Activated naive CD4-positive, alpha-beta T cell treated with anti-CD3 and anti-CD28 coated beads, Interleukin-2, amount 50 U/mL, for 72 hours (primary cell): ENCODE measurements around the gene PCP4L1. TPM values are rescaled to one million over a fixed set of nuclear protein-coding genes. Genes with fewer than 3 reads are reported as not detected.
"Not testable (repeated sequence)": the region's sequence is repeated elsewhere in the genome, so short reads cannot be mapped to it uniquely, and the experiment has no call there.

Source experiments
- ATAC-seq, 2 donors: fragments of 150-1000 bp; cut with Tn5 transposase; 2 replicates each; pipeline ENCODE4 v1.10.0; 2021; ENCODE audit warnings: mild to moderate bottlenecking in 2 of 2, moderate library complexity in 2 of 2
- DNase-seq, 2 donors: peaks; one replicate each; pipeline ENCODE4 v3.0.0; 2021 to 2022; ENCODE audit warnings: low spot score in 2 of 2
- H3K27ac Mint-ChIP-seq, 2 donors: one replicate each; pipeline ENCODE4 v1.8.0; 2022; ENCODE audit warnings: mild to moderate bottlenecking in 2 of 2, mixed read lengths in 2 of 2
- H3K36me3 Mint-ChIP-seq, 2 donors: one replicate each; pipeline ENCODE4 v1.8.0; 2022; ENCODE audit warnings: mixed read lengths in 2 of 2
- H3K9me3 Mint-ChIP-seq, 2 donors: one replicate each; pipeline ENCODE4 v1.8.0; 2022; ENCODE audit warnings: mixed read lengths in 2 of 2
- total RNA-seq, 2 donors: library from RNA; stranded (reverse); gene quantifications; one replicate each; pipeline ENCODE4 v1.2.3, GENCODE V29; 2022

PCP4L1 gene
- total RNA-seq, 2 donors from 2014 or later = 0.97 TPM; not detected in 1

- peak within 1 kb of the TSS; percentile 83 to 99 for H3K27ac Mint-ChIP-seq
- DNase-seq (peak; percentile 86 to 89), ATAC-seq (peak; percentile 97)
- H3K36me3 Mint-ChIP-seq = peaks cover 10 to 20% of the 10 kb centered on the region in 2 donors
- H3K9me3 Mint-ChIP-seq = no peaks in the 10 kb centered on the region
Measured at GRCh38 chr1:161225534-161226319, 32.8 kb upstream of the PCP4L1 start, which contains the start of gene TOMM40L. TSS of gene TOMM40L (plus strand) at chr1:161226060. CDS start at chr1:161226490, 430 bp downstream.

GRCh38 chr1:161226320-161226711, 32.2 kb upstream of the PCP4L1 start:
- no peak for DNase-seq
- no peak for ATAC-seq
- peak overlapping the region; percentile 83 to 99 for H3K27ac Mint-ChIP-seq
- H3K36me3 Mint-ChIP-seq = peaks cover 10 to 20% of the 10 kb centered on the region in 2 donors
- no peaks in the 10 kb centered on the region for H3K9me3 Mint-ChIP-seq

GRCh38 chr1:161226759-161227158, 31.8 kb upstream of the PCP4L1 start:
- H3K9me3 Mint-ChIP-seq = no peaks in the 10 kb centered on the region
- H3K27ac Mint-ChIP-seq = peak overlapping the region; percentile 80 to 99
- peaks cover 10 to 20% of the 10 kb centered on the region in 2 donors for H3K36me3 Mint-ChIP-seq
- ATAC-seq = no peak
- no peak for DNase-seq

GRCh38 chr1:161227196-161227871, 31.2 kb upstream of the PCP4L1 start:
- peak; percentile 81 to 94 for DNase-seq
- Mint-ChIP-seq H3K9me3 (no peaks in the 10 kb centered on the region), H3K36me3 (peaks cover 10 to 20% of the 10 kb centered on the region in 2 donors), H3K27ac (peak overlapping the region; percentile 80 to 99)
- peak; percentile 51 to 56 for ATAC-seq

- no peak for ATAC-seq
- Mint-ChIP-seq H3K36me3 (peaks cover 10 to 20% of the 10 kb centered on the region in 2 donors), H3K9me3 (no peaks in the 10 kb centered on the region), H3K27ac (peak overlapping the region; percentile 80 to 99)
- DNase-seq = no peak
Measured at GRCh38 chr1:161228032-161228431, 30.5 kb upstream of the PCP4L1 start.

- Mint-ChIP-seq H3K36me3 (peaks cover 10 to 20% of the 10 kb centered on the region in 2 donors), H3K9me3 (no peaks in the 10 kb centered on the region), H3K27ac (no peak overlapping the region)
- no peak for DNase-seq
- no peak for ATAC-seq
Measured at GRCh38 chr1:161229896-161230295, 28.6 kb upstream of the PCP4L1 start.

GRCh38 chr1:161230762-161231161, 27.8 kb upstream of the PCP4L1 start:
- ATAC-seq (no peak), DNase-seq (no peak)
- Mint-ChIP-seq H3K9me3 (no peaks in the 10 kb centered on the region), H3K27ac (peak overlapping the region; percentile 8 to 47), H3K36me3 (peaks cover 10 to 19% of the 10 kb centered on the region in 2 donors)

- H3K27ac Mint-ChIP-seq = peak overlapping the region in 1 of 2 donors; percentile 55
- H3K9me3 Mint-ChIP-seq = no peaks in the 10 kb centered on the region
- no peak for DNase-seq
- peaks cover 5 to 7% of the 10 kb centered on the region in 2 donors for H3K36me3 Mint-ChIP-seq
- no peak for ATAC-seq
Measured at GRCh38 chr1:161233102-161233501, 25.4 kb upstream of the PCP4L1 start.

GRCh38 chr1:161235957-161236775, 22.4 kb upstream of the PCP4L1 start:
- no peak for DNase-seq
- ATAC-seq = no peak
- Mint-ChIP-seq H3K27ac (no peak overlapping the region), H3K9me3 (no peaks in the 10 kb centered on the region), H3K36me3 (no peaks in the 10 kb centered on the region)

GRCh38 chr1:161238039-161238473, 20.5 kb upstream of the PCP4L1 start, which contains the start of gene NR1I3:
TSS of gene NR1I3 (minus strand) at chr1:161238203. CDS start at chr1:161236565, 1,638 bp downstream.
- Mint-ChIP-seq H3K9me3 (no peaks in the 10 kb centered on the region), H3K36me3 (no peaks in the 10 kb centered on the region), H3K27ac (no peak within 1 kb of the TSS)
- DNase-seq = no peak
- no peak for ATAC-seq

- no peak overlapping the region for H3K27ac Mint-ChIP-seq
- ATAC-seq (no peak), DNase-seq (no peak)
- no peaks in the 10 kb centered on the region for H3K36me3 Mint-ChIP-seq
- no peaks in the 10 kb centered on the region for H3K9me3 Mint-ChIP-seq
Measured at GRCh38 chr1:161241682-161242081, 16.9 kb upstream of the PCP4L1 start.

- H3K27ac Mint-ChIP-seq = no peak overlapping the region
- H3K36me3 Mint-ChIP-seq = no peaks in the 10 kb centered on the region
- no peak for DNase-seq
- no peak for ATAC-seq
- no peaks in the 10 kb centered on the region for H3K9me3 Mint-ChIP-seq
Measured at GRCh38 chr1:161242313-161242712, 16.2 kb upstream of the PCP4L1 start.

GRCh38 chr1:161244888-161245287, 13.7 kb upstream of the PCP4L1 start:
- Mint-ChIP-seq H3K9me3 (peaks cover 0 to 3% of the 10 kb centered on the region in 2 donors), H3K27ac (no peak overlapping the region), H3K36me3 (peaks cover 0 to 3% of the 10 kb centered on the region in 2 donors)
- DNase-seq (no peak), ATAC-seq (no peak)

GRCh38 chr1:161250100-161250499, 8.4 kb upstream of the PCP4L1 start:
- ATAC-seq, H3K36me3 Mint-ChIP-seq, H3K27ac Mint-ChIP-seq, H3K9me3 Mint-ChIP-seq, DNase-seq: not testable (repeated sequence)

- no peak overlapping the region for H3K27ac Mint-ChIP-seq
- H3K9me3 Mint-ChIP-seq = peaks cover 4 to 8% of the 10 kb centered on the region in 2 donors
- no peak for ATAC-seq
Measured at GRCh38 chr1:161250829-161251228, 7.7 kb upstream of the PCP4L1 start.

GRCh38 chr1:161251579-161251978, 7.0 kb upstream of the PCP4L1 start:
- Mint-ChIP-seq H3K36me3 (peaks cover 9 to 12% of the 10 kb centered on the region in 2 donors), H3K9me3 (peaks cover 4 to 8% of the 10 kb centered on the region in 2 donors), H3K27ac (no peak overlapping the region)
- DNase-seq (no peak), ATAC-seq (no peak)

More at GRCh38 chr1:161250829-161251228, 7.7 kb upstream of the PCP4L1 start:
- no peak for DNase-seq
- H3K36me3 Mint-ChIP-seq = peaks cover 6 to 7% of the 10 kb centered on the region in 2 donors
